NCI-H82 treated with DMSO at 0.1 percent for 48 hours (cell line): ENCODE data around the gene OPN1MW2.
"Not testable (repeated sequence)": the region's sequence is repeated elsewhere in the genome, so short reads cannot be mapped to it uniquely, and the experiment has no call there.

ENCODE experiments used
- DNase-seq: peaks from one replicate; lab custom pipeline; 2025; ENCODE audit not compliant: unreplicated experiment; lab: John Stamatoyannopoulos, UW

OPN1MW2 gene

GRCh38 chrX:154219456-154219855 lies at the start of gene OPN1MW2:
TSS of gene OPN1MW2 (plus strand) at chrX:154219756. CDS start at chrX:154219816, 60 bp downstream.
- DNase-seq = not testable (repeated sequence)

DNA sequence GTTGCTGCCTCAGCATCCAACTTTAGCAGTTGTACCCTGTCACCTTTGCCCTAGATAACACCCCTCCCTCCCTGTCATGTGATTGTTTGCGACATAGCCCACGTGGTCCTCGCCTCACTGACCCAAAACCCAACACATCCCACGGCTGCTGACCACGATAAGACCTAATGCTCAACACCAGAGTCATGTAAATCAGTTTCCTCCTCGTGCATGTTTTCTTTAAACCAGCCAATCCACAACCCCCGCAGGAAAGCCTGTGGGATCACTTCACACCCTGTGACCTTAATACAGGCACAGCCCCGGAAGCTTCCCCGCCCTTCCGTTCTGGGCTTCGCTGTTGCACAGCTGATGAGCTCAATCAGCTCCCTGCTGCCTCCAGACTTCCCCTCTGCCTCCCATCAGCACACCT lies 47.0 kb upstream of the OPN1MW2 start:
- not testable (repeated sequence) for DNase-seq

DNA sequence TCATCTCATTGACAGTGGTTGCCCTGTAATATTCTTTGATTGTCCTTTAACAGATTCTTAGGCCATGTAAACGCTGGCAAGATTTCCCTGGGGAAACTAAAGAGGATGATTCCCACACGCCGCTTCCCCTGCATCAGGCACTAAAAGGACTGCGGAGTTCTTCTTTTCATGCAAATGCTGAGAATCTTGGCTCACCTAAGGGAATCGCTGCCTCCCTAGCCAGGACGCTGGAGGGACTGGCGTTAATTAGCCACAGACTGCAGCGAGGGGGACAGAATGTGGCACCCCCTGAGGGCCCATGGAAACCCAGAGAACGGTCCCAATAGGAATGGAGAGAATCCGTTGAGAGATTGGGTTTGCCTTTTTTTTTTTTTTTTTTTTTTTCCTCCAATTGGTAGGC lies 45.2 kb upstream of the OPN1MW2 start:
- not testable (repeated sequence) for DNase-seq

- DNase-seq = not testable (repeated sequence)
Observed at GRCh38 chrX:154182296-154182695, 37.3 kb upstream of the OPN1MW2 start, which contains the start of gene OPN1MW. TSS of gene OPN1MW (plus strand) at chrX:154182596. CDS start at chrX:154182678, 82 bp downstream.

DNA sequence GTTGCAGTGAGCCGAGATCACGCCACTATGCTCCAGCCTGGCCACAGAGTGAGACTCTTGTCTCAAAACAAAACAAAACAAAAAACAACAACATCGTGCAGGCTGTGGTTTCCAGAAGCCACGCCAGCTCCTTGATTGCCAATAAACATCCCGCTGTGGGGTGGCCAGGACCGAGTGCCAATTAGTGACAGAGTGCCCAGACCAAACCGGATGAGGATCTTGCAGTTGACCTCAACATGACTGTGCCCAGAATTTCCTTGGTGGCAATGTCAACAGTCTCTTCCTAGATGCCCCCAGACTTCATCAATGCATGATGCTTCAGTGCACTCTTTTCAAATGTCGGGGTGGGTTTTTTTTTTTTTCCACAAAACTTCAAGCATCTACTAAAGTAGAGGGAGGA lies 35.8 kb upstream of the OPN1MW2 start:
- DNase-seq = not testable (repeated sequence)

DNA sequence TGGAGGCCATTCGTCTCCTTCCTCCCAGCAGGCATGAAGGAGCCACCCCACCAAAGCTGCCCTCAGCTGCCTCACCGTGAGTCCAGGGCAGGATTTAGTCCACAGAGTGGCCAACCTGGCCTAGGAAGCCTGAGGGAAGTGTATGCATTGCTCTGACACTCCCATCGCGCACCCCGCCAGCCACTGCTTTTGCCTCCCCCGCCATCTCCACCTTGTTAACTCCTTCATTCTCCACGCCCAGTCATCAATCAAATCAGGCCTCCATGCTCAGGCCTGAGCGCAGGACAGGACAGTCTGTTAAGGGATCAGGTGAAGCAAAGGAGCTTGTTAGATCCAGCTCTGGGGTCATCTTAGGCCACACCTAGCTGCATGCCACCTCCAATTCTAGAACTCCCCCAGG lies 26.7 kb upstream of the OPN1MW2 start:
- DNase-seq = not testable (repeated sequence)

GRCh38 chrX:154194316-154194715 lies 25.2 kb upstream of the OPN1MW2 start:
- DNase-seq = not testable (repeated sequence)

- not testable (repeated sequence) for DNase-seq
Observed at GRCh38 chrX:154196466-154196865, 23.1 kb upstream of the OPN1MW2 start.

- not testable (repeated sequence) for DNase-seq
Observed at GRCh38 chrX:154209670-154210418, 9.7 kb upstream of the OPN1MW2 start.

GRCh38 chrX:154211057-154211456 lies 8.5 kb upstream of the OPN1MW2 start:
- not testable (repeated sequence) for DNase-seq

GRCh38 chrX:154211499-154211898 lies 8.1 kb upstream of the OPN1MW2 start:
- not testable (repeated sequence) for DNase-seq

GRCh38 chrX:154225292-154225691 lies 5.7 kb downstream of the OPN1MW2 start:
- not testable (repeated sequence) for DNase-seq

DNA sequence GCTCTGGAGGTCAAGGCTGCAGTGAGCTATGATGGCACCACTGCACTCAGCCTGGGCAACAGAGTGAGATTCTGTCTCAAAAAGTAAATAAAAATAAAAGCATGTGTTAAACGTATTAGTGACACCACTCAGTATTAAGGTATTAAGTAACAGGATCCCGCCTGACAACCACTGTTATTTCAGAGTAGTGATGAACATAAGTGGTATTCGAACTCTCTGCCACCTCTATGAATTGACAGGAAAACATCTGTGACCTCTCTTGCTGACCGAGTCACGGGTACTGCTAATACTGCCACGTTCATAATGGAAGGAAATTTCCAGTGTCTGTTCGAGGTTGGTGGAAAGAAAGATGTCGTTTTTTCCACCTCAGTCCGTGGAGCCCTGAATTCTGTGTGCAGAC lies 7.2 kb downstream of the OPN1MW2 start:
- not testable (repeated sequence) for DNase-seq

GRCh38 chrX:154231443-154231842 lies 11.9 kb downstream of the OPN1MW2 start:
- not testable (repeated sequence) for DNase-seq

GRCh38 chrX:154233620-154234019 lies 14.1 kb downstream of the OPN1MW2 start:
- DNase-seq = not testable (repeated sequence)

DNA sequence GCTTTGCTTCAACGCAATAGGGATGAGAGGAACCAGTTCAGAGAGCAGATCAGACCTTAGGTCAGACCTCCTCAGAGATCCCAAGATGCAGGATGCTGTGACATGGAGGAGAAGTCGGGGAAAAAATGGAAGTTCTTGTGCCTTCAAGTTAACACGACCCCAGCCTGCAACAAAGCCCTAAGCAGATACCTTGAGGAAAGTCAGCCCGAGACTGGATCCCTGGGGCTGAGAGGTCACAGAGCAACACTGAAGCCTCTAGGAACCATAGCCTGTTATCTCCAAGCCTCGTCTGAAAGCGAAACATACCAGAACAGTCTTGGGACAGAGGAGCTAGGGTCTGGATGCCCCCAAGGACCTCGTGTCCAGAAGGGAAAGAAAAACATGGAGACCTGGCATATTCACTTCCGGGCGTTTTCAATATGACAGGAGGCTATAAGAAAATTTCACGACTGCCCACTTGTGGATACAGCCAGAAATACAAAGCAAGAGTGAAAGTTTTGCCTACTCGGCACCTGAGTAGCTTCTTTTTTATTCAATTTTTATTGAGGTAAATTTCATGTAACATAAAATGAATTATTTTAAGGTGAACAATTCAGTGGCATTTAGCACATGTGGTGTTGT lies 19.5 kb downstream of the OPN1MW2 start:
- not testable (repeated sequence) for DNase-seq

DNA sequence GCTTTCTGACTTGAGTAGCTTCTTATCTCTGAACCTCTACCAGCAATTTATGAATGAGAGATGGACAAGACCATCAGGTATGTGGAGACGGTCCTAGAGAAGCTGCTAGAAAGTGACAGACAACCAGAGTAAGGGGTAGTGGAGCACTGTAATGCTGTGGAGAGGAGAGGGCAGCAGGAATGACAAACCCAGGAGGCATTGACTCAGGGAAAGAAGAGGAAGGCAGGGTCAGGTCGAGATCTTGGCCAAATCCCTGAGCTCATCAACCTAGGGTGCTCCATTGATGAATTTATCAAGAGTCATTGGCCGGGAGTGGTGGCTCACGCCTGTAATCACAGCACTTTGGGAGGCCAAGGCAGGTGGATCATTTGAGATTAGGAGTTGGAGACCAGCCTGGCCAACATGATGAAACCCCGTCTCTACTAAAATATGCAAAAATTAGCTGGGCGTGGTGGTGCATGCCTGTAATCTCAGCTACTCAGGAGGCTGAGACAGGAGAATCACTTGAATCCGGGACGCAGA lies 20.5 kb downstream of the OPN1MW2 start:
- not testable (repeated sequence) for DNase-seq

GRCh38 chrX:154247377-154248045 lies 28.0 kb downstream of the OPN1MW2 start:
- DNase-seq = not testable (repeated sequence)

GRCh38 chrX:154248076-154248475 lies 28.5 kb downstream of the OPN1MW2 start:
- not testable (repeated sequence) for DNase-seq

GRCh38 chrX:154257282-154257681 lies 37.7 kb downstream of the OPN1MW2 start, which contains the start of gene OPN1MW3:
TSS of gene OPN1MW3 (plus strand) at chrX:154257582. CDS start at chrX:154257620, 38 bp downstream.
- not testable (repeated sequence) for DNase-seq

- DNase-seq = not testable (repeated sequence)
Observed at GRCh38 chrX:154258711-154259110, 39.2 kb downstream of the OPN1MW2 start.
